Transverse colon (tissue), 4 donors: ENCODE measurements around the gene DPEP3.

Experiments
- POLR2AphosphoS5 ChIP-seq, 3 donors: sonication (generic); formaldehyde crosslinking; IDR thresholded peaks; one replicate each; pipeline ENCODE4 v1.6.1; 2016; ENCODE audit warnings: antibody characterized with exemption in 3 of 3
- TF ChIP-seq, protein P1 (sequence below), 5 experiments: fragments of 200-600 bp in 3 of 5; fragments of 450-650 bp in 2 of 5; sonication (generic) in 3 of 5; IDR thresholded peaks; 1 replicate in 2 of 5; 2 replicates in 3 of 5; pipeline ENCODE4 v1.5.1; 2016 to 2017; ENCODE audit warnings: antibody characterized with exemption in 5 of 5, inconsistent platforms in 3 of 5, mild to moderate bottlenecking in 2 of 5, moderate library complexity in 1 of 5

DNA sequence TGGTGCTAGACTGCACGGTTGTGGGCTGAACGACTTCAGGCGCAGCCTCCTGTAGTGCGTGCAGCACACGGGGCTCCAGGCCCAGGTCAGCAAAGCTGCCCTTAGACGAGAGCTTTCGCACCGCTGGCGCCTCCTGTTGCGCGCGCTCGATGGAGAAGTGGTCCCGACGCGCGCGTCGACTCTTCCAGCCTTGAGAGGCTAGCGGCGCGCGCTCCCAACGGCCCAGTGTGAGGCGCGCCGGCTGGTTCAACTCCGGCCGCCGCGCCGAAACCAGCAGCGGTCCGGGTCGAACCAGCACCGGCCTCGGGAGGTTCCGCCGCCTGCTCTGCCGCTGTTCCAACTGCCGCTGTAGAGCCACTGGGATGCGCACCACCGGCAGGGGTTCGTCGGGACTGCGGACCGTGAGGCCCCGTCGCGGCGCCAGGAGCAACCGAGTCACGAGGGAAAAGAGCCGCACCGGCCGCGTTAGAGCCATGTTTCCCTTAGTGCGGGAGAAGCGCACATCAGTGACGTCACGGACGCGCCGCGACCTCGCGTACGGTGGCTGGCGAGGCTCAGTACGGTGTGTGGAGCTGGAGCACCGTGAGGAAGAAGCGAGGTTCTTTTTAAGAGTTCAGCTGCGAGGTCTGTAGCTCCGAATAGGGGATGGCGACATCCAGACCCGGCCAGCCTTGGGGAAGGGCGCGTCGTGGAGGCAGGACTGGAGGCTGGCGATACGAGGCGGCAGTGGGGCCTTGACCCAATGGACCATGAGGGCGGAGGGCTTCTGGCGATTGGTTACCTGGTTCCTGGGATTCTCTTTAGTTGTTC, 42.6 kb upstream of the DPEP3 start, which contains the start of the genes DDX28 and DUS2:
- TF ChIP-seq, protein P1, sequence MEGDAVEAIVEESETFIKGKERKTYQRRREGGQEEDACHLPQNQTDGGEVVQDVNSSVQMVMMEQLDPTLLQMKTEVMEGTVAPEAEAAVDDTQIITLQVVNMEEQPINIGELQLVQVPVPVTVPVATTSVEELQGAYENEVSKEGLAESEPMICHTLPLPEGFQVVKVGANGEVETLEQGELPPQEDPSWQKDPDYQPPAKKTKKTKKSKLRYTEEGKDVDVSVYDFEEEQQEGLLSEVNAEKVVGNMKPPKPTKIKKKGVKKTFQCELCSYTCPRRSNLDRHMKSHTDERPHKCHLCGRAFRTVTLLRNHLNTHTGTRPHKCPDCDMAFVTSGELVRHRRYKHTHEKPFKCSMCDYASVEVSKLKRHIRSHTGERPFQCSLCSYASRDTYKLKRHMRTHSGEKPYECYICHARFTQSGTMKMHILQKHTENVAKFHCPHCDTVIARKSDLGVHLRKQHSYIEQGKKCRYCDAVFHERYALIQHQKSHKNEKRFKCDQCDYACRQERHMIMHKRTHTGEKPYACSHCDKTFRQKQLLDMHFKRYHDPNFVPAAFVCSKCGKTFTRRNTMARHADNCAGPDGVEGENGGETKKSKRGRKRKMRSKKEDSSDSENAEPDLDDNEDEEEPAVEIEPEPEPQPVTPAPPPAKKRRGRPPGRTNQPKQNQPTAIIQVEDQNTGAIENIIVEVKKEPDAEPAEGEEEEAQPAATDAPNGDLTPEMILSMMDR (IDR thresholded peaks at IDR 0.05): peak in 1 of 5 experiments; percentile 30
- TF ChIP-seq POLR2AphosphoS5 (IDR thresholded peaks at IDR 0.05): peak; percentile 93 to 97 (median 96)
